ENCODE measurements around the gene NLN. TPM values are rescaled to one million over a fixed set of nuclear protein-coding genes. Genes with fewer than 3 reads are reported as not detected.
"Not testable (repeated sequence)": the region's sequence is repeated elsewhere in the genome, so short reads cannot be mapped to it uniquely, and the experiment has no call there.

Gene NLN
- total RNA-seq, 1 donor from 2014 or later, result 47.1 TPM

- no peak for ATAC-seq
- DNase-seq (ENCODE audit: low spot score), result no peak
These were observed 106.3 kb downstream of the NLN start for GRCh38 chr5:65828022-65828896.

GRCh38 chr5:65830856-65831255, 108.9 kb downstream of the NLN start:
- no peak for DNase-seq (ENCODE audit: low spot score)
- ATAC-seq, result no peak

GRCh38 chr5:65831276-65831675, 109.3 kb downstream of the NLN start:
- no peak for ATAC-seq

GRCh38 chr5:65832152-65832551, 110.1 kb downstream of the NLN start:
- ATAC-seq (no peak), DNase-seq (ENCODE audit: low spot score) (no peak)

More at GRCh38 chr5:65831276-65831675, 109.3 kb downstream of the NLN start:
- DNase-seq (ENCODE audit: low spot score), result no peak

- DNase-seq (ENCODE audit: low spot score), result no peak
- no peak for ATAC-seq
These were observed 110.7 kb downstream of the NLN start for GRCh38 chr5:65832603-65833228.

GRCh38 chr5:65833780-65834179, 111.8 kb downstream of the NLN start:
- no peak for ATAC-seq
- DNase-seq (ENCODE audit: low spot score), result no peak

- DNase-seq (ENCODE audit: low spot score) (no peak), ATAC-seq (no peak)
These were observed 112.3 kb downstream of the NLN start for GRCh38 chr5:65834306-65834705.

GRCh38 chr5:65835191-65835590, 113.2 kb downstream of the NLN start:
- no peak for DNase-seq (ENCODE audit: low spot score)
- ATAC-seq, result no peak

GRCh38 chr5:65837139-65837538, 115.1 kb downstream of the NLN start:
- DNase-seq (ENCODE audit: low spot score), result no peak
- ATAC-seq, result no peak

GRCh38 chr5:65839170-65839569, 117.2 kb downstream of the NLN start:
- ATAC-seq; DNase-seq (ENCODE audit: low spot score): not testable (repeated sequence)

GRCh38 chr5:65840071-65840470, 118.1 kb downstream of the NLN start:
- ATAC-seq, result no peak
- no peak for DNase-seq (ENCODE audit: low spot score)

GRCh38 chr5:65844763-65845162, 122.8 kb downstream of the NLN start:
- not testable (repeated sequence) for DNase-seq (ENCODE audit: low spot score); ATAC-seq

- DNase-seq (ENCODE audit: low spot score) (no peak), ATAC-seq (peak; percentile 23)
These were observed 124.1 kb downstream of the NLN start for GRCh38 chr5:65846101-65846500.

- not testable (repeated sequence) for DNase-seq (ENCODE audit: low spot score); ATAC-seq
These were observed 125.0 kb downstream of the NLN start for GRCh38 chr5:65847019-65847418.

- DNase-seq (ENCODE audit: low spot score); ATAC-seq: not testable (repeated sequence)
These were observed 127.9 kb downstream of the NLN start for GRCh38 chr5:65849918-65850317.

GRCh38 chr5:65854925-65855324, 132.9 kb downstream of the NLN start:
- DNase-seq (ENCODE audit: low spot score) (no peak), ATAC-seq (no peak)

GRCh38 chr5:65855766-65856315, 133.8 kb downstream of the NLN start:
- ATAC-seq, result no peak
- no peak for DNase-seq (ENCODE audit: low spot score)

GRCh38 chr5:65856520-65856919, 134.5 kb downstream of the NLN start:
- ATAC-seq (no peak), DNase-seq (ENCODE audit: low spot score) (no peak)

- DNase-seq (ENCODE audit: low spot score) (no peak), ATAC-seq (no peak)
These were observed 136.3 kb downstream of the NLN start for GRCh38 chr5:65858316-65858715.

GRCh38 chr5:65861830-65862241, 139.8 kb downstream of the NLN start:
- DNase-seq (ENCODE audit: low spot score), result no peak
- no peak for ATAC-seq

GRCh38 chr5:65862384-65862783, 140.4 kb downstream of the NLN start:
- no peak for ATAC-seq
- no peak for DNase-seq (ENCODE audit: low spot score)

- DNase-seq (ENCODE audit: low spot score) (no peak), ATAC-seq (no peak)
These were observed 141.7 kb downstream of the NLN start for GRCh38 chr5:65863747-65864146.
